HG03196 (cell line): ENCODE measurements around the gene CACNA2D3.

ENCODE experiments used
- ATAC-seq: cut with Tn5 transposase; IDR thresholded peaks from one replicate; pipeline ENCODE4 v1.9.1; 2021; ENCODE audit not compliant: unreplicated experiment

CACNA2D3 gene

DNA sequence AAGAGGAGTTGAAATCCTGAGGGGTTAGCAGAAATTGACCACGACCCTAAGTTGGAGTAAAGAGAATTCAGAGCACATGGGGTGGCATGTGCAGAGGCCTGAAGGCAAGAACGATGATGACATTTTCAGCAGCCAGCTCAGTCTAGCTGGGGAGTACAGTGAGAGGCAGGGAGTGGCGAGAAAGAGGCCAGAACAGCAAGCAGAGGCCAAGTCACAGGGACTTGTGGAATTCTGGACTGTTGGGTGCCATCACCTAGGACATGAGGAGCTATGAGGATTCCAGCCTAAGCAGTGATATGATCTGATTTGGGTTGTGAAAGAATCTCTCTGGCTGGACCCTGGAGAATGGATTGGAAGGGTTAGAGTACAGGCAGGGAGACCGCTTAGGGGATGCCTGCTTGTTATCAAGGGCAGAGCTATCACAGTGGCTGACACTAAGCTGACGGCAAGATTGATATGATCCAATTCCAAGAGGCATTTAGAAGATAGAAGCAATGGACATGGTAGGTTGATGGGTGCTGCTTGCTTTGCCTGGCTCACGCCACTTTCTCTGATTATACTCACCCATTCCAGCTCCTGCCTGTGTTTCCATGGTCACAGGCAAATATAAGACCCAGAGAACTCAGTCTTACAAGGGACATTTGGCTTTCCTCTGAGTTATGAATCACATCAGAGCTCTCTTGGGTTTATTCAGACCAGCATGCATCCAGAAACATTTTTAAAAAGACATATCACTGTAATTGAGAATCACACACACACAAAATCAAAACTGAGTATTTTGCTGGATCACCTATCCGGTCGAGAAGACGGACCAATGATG is 739.1 kb downstream of the CACNA2D3 start:
- ATAC-seq, result no peak

DNA sequence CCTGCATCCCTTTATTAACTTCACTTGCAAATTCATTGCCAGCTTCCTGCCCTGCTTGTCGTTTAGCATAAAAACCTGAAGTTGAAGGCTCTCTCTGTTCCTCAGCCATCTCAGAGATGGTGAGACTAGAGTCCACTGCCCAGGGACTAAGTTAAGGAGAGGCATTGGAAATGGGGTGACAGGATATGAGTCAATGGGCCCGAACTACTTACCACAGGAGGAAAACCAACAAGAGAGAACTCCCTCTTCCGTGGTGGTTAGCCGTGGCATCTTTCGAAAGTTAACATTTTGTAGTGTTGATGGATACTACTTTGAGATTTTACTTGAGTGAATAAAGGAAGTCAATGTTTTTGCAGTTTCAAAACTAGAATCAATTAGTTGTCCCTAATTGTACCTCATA is 740.2 kb downstream of the CACNA2D3 start:
- ATAC-seq, result no peak

DNA sequence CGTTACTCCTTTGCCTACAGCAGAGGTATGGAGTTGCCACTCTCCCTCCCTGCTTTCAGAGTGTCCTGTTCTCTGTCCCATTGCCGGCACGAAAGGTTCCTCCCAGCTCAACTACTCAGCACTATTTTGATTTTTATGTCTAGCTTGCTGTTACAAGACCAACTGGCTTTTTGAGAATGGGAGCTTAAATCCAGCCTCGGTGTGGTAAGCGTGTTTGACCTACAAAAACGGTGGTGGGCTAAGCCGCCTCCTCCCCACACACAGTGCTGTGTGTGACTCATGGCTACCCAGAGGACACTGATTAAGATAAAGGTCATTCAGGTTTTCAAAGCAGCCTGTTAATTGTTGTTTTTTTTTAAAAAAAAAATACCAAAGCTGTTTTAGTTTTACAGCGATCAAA is 741.0 kb downstream of the CACNA2D3 start:
- ATAC-seq, result no peak

DNA sequence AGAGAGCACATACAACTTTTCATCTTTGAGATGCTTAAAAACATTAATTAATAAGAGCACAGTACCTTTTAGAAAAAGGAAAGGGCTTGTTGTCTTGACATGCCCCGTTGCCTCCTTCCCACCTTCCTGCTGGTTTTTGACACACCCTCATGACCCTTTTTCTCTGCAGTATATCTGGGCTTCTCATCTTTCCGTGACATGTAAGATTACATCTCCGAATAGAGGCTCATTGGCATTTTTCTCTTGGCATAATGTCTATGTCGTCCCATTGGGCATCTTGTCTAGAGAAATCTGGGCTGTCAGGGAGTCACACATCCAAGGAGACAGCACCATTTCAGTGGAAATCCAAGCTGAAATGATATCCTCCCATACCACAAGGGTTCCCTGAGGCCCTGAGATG is 741.4 kb downstream of the CACNA2D3 start:
- ATAC-seq, result no peak

DNA sequence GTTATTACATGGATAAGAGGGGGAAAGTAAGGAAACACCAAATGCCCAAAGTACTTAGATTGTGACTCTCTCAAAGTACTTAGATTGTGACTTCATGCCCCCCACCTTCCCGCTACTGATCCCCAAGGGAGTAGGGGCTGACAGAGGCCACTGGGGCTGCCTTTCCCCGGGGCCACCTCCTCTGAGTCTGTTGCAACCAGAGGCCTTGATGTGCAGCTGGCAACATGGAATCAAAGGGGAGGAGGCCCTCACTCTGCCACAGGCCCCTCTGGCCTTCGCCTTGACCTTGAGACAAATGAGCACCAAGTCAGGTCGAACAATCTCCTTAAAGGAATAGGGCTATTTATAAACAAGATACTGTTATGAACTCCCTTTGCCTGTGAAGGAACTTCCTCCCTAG is 743.0 kb downstream of the CACNA2D3 start:
- ATAC-seq, result no peak

DNA sequence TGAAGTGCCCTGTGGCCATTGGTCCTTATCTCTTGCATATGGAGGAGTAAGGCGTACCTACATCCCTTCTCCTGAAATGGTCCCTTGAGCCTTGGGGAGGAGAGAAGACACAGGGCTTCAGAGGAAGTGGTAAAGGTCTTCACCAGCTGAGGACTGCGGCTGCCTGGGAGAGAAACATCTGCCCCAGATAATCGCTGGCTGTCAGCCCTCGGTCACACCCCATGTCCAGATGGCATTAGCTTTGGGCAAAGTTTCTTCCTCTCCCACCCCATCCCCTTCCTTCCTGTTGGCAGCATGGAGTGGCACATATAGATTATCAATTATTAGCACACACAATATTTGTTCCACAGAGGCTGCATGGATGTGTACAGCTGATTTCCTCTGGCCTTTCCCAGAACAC is 743.9 kb downstream of the CACNA2D3 start:
- no peak for ATAC-seq

DNA sequence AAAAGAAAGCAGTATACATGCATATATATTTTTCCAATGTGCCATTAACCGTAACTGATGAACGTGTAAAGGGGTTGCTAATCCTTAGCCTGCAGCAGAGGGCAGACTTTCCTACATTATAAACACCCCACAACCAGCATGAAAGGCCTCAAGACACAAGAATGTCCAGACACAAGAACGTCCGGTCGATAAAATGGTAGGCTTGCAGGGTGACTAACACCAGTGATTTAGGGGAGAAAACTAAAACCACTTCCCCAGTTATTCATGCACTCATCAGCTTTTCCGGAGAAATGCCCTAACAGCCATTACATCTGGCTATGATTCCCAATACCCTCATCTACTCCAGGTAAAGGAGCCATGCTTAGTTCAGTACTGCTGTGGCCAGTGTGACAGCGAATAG is 748.1 kb downstream of the CACNA2D3 start:
- no peak for ATAC-seq

DNA sequence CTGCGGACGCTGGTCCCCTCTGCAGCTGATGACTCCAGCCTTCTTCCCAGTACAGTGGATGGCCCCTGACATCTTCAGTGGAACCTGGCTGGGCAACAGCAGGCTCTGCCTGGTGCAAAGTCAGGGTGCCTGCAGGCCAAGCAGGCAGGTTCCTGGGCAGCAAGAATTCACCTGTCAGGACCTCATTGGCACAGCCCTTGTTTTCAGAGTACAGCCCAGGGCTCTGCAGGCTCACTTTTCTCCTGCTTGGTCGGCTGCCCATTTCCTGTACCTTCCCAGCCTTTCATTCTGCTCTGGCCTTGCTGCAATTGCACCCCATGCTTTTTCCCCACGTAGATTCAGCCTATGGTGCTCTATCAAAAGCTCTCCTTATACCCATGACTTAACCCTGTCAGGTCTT is 749.5 kb downstream of the CACNA2D3 start:
- ATAC-seq, result no peak

DNA sequence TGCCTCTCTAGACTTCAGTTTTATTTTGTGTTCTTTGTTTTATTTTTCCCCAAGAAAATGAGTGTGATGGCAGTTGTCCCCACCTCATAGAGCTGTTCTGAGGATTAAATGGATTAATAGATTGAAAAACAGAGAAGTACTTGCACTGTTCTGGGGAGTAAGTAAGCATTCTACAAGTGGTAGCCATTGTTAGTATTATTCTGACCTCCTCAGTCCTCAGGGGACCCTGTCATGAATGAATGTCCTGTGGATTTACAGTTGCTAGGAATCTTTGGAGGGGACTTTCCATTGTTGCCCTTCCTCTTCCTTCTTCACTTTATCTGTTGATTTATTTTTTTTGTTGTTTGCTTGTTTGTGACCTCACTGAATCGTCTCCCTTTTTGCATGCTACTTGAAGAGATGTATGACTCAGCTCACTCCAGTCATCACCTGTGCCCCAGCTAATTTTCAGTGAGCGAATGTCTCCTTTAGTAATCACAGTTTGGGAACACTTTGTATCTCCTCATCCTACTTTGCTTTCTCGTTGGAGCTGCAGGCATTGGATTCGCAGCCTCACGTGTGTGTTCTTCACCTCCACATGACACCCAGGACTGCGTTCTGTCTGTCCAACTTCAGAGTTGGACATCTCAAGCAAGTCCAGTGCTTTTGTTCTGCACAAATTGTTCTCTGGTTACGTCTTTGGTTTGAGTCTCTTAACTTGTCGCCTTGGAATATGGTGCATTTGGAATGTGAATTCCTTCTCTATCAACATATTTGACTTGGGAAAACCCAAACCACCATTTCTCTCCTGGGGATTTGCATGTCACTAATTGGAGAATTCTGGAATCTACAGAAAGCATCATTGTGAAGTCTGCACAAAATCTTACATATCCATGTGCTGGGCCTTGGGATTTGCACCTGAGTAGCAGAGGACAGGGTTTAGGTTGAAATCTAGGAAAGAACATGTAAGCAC is 751.0 kb downstream of the CACNA2D3 start:
- no peak for ATAC-seq

DNA sequence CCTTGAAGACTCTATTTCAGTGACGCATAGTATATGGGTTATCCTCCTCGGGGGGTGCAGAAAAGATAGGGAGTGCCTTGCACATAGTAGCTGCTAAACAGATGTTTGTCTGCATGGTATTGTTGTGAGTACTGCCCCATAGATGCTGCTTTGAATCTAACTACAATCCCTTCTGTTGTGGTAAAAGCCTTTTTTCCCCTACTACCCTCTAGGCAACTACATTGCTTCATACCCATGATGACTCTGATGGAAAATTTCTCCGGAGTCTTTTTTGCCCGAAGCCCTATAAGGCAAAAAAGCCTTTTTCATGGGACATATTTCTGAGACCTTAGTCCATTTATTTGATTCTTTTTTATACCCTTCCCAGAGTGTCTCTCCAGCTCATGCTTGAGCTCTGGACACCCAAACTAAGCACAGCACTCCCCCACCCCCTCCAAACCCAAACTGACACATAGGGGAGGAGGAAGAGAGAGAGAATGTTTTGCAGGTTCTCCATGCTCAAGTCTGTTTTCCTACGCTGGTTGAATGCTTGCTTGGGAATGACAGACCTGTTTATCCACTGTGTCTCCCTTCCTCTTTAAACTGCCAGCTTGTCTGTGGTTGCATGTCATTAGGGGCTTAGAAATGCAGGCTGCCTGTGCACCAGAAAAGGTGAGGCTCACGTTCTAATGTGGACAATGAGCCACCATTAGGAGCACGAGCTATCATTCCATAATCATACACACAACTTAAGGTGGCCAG is 752.6 kb downstream of the CACNA2D3 start:
- no peak for ATAC-seq

DNA sequence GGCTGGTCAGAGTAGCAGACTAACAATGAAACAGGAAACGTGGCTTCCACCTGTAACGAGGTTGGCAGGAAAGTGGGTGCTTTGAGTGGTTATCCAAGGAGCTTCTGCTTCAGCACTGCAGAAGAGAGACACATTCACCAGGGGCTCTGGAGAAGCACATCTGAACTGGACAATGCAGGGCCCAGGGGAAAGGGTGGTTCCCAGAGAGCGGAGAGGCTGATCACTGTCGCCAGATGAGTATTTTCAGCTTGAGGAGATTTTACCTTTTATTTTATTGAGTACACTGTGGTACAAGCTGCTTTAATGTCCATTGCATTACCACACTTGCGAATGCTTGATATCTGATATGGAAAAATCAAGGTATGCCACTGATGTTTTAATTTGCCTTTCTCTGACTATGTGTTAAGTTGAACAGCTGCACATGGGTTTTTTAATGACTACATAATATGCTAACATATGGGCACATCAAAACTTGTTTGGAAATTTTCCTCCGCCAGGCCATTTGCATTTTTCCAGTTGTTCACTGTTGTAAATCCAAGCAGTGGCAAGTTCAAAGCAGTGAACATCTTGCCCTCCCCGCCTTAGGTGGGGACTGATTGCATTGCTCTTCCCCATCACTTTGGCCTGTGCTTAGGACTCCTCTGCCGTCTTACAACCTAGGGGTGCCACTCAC is 753.4 kb downstream of the CACNA2D3 start:
- no peak for ATAC-seq

DNA sequence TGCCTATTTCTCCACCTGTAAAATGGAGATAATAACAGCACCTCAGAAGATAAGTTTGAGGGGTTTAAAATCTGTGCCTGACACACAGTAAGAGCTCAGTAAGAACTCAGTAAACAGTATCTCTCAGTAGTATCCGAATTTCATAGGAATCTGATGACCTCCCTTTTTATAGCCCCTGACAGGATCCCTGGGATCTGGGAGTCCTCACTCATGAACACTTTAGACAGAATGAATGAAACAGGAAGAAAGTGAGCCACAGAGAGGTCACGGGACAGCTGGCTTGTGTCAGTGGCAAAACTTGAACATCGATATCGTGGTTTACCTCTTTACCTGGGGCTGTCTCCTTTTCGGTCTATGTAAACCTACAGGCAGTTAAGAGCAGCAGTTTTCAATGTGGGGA is 754.3 kb downstream of the CACNA2D3 start:
- no peak for ATAC-seq

DNA sequence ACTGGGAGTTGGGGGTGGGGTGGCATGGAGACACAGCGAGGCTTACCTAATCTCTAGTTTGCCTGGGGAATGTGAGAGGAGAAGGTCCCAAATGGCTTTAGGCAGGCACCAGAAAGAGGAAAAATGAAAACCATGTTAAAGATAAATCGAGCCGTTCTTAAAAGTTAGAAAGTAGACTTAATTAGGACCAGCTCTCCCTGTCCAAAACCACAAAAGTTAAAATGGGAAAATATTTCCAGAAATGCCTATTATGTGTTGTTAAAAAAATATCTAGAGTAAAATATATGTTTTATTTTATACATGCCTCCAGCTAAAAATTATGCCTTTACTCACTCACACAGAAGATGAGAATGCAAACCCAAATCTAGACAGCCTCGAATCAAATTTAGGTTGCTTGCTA is 755.4 kb downstream of the CACNA2D3 start:
- ATAC-seq, result no peak

DNA sequence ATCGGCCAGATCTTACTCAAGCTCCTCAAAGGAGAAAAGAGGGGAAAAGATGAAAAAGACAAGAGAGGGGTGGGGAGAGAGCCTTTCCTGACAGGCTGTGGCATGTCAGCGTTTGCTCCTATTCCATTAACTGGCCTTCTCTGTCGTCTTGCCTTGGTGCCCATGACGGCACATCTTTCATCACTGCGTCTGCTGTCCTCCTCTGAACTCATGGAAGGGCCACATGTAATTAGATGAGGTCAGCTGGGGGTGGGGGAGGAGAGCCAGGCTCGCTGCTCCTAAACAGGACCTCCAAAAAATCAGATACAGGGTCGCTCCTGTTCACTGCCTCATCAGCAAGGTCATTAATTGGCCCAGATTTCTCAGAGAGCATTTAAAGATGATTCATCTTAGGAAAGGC is 755.8 kb downstream of the CACNA2D3 start:
- ATAC-seq, result no peak

DNA sequence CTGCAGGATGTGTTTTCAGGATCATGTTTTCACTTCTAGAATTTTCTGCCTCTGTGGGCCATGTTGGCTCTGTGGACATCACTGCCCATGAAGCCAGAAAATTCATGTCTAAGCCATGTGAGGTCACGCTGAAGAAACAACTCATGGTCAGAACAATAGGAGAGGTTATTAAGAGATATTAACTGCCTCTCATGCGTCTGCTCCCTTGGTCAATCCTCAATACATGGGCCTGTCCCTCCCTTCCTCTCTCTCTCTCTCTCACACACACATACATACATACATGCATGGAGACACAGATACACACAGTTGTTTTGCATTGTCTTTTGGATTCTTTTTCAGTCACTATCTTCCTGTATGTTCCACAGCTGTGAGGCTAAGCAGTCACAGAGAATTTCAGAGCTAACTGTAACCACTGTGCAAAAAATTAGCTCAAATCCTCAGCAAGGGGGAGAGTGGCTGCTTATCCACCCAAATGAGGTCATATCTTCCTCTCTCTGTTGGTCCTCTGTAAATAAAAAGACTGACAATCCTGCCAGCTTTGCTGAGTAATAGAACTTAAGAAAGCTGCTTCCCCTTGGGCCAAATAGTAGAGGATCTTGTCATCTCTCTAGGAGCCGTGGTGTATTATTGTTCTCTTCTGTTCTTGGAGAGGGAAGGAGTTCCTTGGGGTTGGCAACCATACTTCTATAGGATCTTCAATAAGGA is 759.9 kb downstream of the CACNA2D3 start:
- ATAC-seq, result no peak

DNA sequence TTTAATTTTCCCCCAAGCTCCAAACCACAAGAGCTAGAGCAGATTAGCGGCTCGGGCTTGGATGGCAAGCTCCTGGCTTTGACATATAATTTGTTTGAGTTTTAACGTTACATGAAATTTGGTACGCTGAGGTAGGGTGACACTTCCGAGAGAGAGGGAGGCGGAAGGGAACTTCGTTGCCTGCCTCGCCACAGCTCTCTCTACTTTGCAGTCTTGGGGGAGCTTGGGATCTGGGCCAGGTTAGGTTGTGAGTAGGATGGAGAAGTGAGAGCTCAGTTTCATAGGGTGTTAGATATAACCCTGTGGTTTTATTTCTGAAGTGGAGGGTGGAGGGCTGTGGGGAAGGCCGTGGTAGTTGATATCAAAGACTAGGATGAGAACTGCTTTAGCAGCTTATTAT is 765.8 kb downstream of the CACNA2D3 start:
- ATAC-seq, result no peak

DNA sequence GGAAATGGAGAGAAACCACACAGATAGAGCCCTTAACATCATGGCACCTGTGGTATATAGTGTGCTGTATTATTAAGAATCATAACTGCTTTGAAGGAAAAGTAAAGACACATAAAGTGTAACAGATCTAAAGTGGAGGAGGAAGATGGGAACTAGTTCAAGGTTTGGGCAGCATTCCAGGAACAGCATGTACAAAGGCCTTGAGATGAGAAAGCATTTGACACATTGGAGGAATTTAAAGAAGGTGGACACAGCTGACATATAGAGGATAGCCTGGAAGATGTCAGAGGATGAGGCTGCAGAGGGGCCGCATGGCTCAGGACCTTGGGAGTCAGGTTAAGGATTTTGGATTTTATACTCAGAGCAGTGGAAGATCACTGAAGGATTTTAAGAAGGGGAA is 766.5 kb downstream of the CACNA2D3 start:
- no peak for ATAC-seq

DNA sequence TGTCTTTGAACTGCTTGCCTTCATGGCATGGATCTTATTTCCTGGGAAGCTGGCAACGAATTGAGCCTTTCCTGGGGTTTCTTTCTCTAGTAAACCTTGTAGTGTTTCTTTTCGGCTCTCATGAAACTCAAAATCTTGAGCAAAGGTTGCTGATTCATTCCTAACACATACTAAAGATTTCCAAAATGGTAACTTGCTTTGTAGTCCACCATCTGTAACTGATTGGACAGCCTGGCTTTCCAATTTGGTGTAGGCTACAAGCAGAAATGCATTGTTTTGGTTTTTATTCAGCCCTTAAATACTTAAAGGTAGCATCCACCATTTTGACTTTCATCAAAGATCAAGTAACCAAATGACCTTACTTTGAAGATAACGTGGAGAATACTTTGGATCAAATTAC is 767.4 kb downstream of the CACNA2D3 start:
- ATAC-seq, result no peak

DNA sequence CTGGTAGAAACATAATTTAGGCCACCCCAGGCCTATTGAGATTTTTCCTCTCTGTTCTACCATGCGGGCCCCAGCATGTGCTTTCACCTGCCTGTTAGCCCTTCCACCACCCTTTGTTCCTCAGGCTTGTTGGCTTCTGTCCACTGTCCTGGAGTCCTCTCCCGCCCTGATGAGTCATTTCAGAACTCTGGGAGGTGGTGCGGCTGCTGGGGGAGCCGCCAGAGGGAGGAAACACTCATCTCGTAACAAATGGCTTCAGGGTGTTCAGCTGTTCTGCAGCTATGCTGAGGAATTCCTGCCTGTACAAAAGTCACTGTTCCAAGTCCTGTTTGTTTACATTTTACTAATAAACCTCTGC is 769.2 kb downstream of the CACNA2D3 start:
- ATAC-seq, result no peak

DNA sequence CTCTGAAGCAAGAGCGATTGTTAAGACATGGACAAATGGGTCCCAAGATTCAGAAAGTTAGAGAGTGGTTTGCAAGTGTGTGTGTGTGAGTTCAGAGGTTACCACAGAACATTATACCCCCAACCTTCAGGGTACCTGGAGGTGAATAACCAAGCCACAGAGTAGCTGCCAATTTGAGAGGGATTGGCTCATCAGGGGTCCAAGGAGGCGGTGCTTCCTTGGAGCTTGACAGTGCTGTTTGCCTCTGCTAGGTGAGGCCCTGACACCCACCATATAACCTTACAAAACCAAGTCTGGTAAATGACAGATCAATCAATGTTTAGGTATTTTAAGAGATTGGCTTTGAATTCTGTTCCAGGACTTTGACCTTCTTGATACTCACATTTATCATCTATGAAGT is 769.8 kb downstream of the CACNA2D3 start:
- ATAC-seq, result no peak
